Type B pancreatic cell (in vitro differentiated cells): ENCODE measurements around the gene BMP10. TPM values are rescaled to one million over a fixed set of nuclear protein-coding genes. Genes with fewer than 3 reads are reported as not detected.

ENCODE experiments used
- DNase-seq: peaks from one replicate; pipeline ENCODE4 v3.0.0; 2021; ENCODE audit warnings: mixed read lengths; ENCODE audit not compliant: unreplicated experiment; ENCODE audit errors: extremely low spot score
- H3K27ac Mint-ChIP-seq: 2 replicates; pipeline ENCODE4 v1.8.0; 2021; ENCODE audit warnings: mild to moderate bottlenecking, mixed read lengths
- H3K27me3 Mint-ChIP-seq: 2 replicates; pipeline ENCODE4 v1.8.0; 2021; ENCODE audit warnings: mixed read lengths
- H3K36me3 Mint-ChIP-seq: 2 replicates; pipeline ENCODE4 v1.8.0; 2021; ENCODE audit warnings: mixed read lengths
- H3K4me1 Mint-ChIP-seq: one replicate; pipeline ENCODE4 v1.8.0; 2021; ENCODE audit warnings: mixed read lengths; ENCODE audit not compliant: unreplicated experiment
- H3K4me3 Mint-ChIP-seq: 2 replicates; pipeline ENCODE4 v1.8.0; 2021; ENCODE audit warnings: mild to moderate bottlenecking, mixed read lengths
- H3K9me3 Mint-ChIP-seq: 2 replicates; pipeline ENCODE4 v1.8.0; 2021; ENCODE audit warnings: mixed read lengths
- total RNA-seq: library from RNA; stranded (reverse); gene quantifications from 2 replicates; pipeline ENCODE4 v1.2.1, GENCODE V29; 2021; ENCODE audit warnings: low replicate concordance
- TF ChIP-seq, protein P1 (sequence below): fragments of 200-600 bp; sonication (generic); conservative IDR thresholded peaks from 2 replicates; pipeline ENCODE4 v1.5.0; 2021; ENCODE audit warnings: antibody characterized with exemption, mild to moderate bottlenecking

The BMP10 gene
- total RNA-seq, 1 donor from 2014 or later: 0.36 TPM

DNA sequence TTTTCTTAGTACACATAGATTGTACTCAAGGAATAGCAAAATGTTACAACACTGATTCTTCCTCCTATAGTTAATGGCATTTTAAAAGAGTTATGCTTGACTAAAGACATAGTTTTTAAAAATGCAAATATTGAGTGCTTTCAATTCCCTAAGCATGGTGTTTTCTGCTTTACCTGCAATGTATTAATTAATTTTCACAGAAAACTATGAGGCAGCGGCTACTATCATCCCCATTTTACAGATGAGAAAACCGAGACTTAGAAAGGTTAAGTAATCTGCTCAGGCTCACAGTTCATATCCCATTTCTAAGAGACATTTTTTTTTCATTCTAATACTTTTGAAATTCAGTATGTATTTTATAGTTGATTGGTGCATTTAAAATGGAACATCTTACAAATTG, 38.0 kb downstream of the BMP10 start:
- Mint-ChIP-seq H3K4me1 (peaks cover 13% of the 10 kb centered on the region), H3K36me3 (no peaks in the 10 kb centered on the region), H3K27me3 (no peaks in the 10 kb centered on the region), H3K27ac (no peak overlapping the region), H3K9me3 (no peaks in the 10 kb centered on the region), H3K4me3 (no peak overlapping the region)
- TF ChIP-seq, protein P1, sequence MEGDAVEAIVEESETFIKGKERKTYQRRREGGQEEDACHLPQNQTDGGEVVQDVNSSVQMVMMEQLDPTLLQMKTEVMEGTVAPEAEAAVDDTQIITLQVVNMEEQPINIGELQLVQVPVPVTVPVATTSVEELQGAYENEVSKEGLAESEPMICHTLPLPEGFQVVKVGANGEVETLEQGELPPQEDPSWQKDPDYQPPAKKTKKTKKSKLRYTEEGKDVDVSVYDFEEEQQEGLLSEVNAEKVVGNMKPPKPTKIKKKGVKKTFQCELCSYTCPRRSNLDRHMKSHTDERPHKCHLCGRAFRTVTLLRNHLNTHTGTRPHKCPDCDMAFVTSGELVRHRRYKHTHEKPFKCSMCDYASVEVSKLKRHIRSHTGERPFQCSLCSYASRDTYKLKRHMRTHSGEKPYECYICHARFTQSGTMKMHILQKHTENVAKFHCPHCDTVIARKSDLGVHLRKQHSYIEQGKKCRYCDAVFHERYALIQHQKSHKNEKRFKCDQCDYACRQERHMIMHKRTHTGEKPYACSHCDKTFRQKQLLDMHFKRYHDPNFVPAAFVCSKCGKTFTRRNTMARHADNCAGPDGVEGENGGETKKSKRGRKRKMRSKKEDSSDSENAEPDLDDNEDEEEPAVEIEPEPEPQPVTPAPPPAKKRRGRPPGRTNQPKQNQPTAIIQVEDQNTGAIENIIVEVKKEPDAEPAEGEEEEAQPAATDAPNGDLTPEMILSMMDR: no peak
- no peak for DNase-seq

DNA sequence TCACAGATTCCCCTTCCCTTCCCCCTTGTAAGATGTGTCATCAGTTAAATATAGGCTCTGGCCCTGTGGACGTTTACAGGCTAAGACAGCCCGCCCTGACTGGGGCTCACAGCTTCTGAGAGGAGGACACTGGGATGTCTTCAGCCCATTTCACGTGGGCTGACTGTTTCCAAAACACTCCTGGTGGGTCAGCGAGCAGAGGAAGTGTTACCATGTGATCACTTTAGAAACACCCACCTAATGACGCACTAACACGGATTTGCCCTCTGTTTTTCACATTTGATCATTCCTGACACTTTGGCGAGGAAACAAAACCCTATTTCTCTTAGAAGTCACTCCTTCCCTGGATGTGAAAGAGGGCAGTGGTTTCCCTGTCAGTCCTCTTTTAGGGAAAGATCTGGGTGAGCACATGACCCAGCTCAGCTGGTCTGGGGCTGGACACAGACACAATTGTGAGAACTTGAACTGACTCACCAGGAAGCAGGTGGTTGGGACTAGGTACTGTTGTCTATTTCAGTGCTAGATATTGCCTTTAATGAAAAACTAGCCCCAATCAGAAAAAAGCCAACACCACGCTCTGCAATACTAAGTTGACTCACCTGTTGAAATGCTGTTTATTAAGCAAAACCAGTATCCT, 38.8 kb downstream of the BMP10 start:
- TF ChIP-seq, protein P1: no peak
- H3K36me3 Mint-ChIP-seq: no peaks in the 10 kb centered on the region
- no peak overlapping the region for H3K27ac Mint-ChIP-seq
- H3K4me3 Mint-ChIP-seq: no peak overlapping the region
- no peaks in the 10 kb centered on the region for H3K9me3 Mint-ChIP-seq
- no peaks in the 10 kb centered on the region for H3K27me3 Mint-ChIP-seq
- DNase-seq: no peak
- peaks cover 13% of the 10 kb centered on the region for H3K4me1 Mint-ChIP-seq

DNA sequence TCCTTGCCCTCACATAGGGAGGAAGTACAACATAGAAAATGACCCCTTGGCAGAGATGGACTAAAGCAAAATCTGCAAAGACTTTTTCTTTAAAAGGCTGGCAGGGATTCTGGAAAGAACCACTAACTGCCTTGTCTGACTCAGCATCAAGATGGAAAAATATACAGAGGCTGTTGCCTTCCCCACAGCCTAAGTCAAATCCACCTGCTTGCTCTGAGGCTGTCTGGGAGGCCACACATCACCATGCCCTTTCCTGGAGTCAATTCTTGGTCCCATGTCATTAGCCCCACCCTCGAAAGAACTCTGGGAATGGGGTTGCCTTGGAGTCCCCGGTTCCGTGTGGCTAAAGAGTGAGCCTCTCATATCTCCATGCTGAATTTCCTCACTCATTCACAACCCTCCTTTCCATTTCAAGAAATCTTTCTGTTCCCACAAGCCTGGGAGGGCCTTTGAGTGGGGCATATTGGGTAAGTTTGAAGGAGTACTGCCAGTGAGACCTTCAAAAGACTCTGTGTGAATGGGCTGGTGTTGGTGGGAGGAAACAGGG, 39.4 kb downstream of the BMP10 start:
- peaks cover 13% of the 10 kb centered on the region for H3K4me1 Mint-ChIP-seq
- no peaks in the 10 kb centered on the region for H3K9me3 Mint-ChIP-seq
- no peak overlapping the region for H3K27ac Mint-ChIP-seq
- DNase-seq: no peak
- H3K4me3 Mint-ChIP-seq: no peak overlapping the region
- H3K36me3 Mint-ChIP-seq: no peaks in the 10 kb centered on the region
- no peaks in the 10 kb centered on the region for H3K27me3 Mint-ChIP-seq
- TF ChIP-seq, protein P1: no peak

DNA sequence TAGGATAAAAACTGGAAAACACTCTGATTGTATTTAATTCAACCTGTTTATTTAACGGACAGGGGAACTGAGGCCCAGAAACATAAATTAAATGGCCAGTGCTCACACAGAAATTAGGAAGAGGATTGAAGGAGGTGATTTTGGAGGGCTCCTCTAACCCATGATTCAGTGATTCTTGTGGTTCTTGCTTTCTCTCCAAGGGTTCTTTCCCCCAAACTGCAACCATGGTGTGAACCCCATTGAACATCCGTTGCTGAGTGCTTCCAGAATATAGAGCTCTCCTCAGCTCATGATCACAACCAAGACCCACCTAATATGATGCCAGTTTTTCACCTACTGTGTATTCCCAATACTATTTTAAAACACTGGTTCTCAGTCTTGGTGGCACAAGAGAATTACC, 41.4 kb downstream of the BMP10 start:
- Mint-ChIP-seq H3K9me3 (no peaks in the 10 kb centered on the region), H3K27me3 (no peaks in the 10 kb centered on the region), H3K36me3 (no peaks in the 10 kb centered on the region), H3K4me3 (no peak overlapping the region), H3K27ac (no peak overlapping the region), H3K4me1 (peaks cover 13% of the 10 kb centered on the region)
- DNase-seq: no peak
- TF ChIP-seq, protein P1: no peak

DNA sequence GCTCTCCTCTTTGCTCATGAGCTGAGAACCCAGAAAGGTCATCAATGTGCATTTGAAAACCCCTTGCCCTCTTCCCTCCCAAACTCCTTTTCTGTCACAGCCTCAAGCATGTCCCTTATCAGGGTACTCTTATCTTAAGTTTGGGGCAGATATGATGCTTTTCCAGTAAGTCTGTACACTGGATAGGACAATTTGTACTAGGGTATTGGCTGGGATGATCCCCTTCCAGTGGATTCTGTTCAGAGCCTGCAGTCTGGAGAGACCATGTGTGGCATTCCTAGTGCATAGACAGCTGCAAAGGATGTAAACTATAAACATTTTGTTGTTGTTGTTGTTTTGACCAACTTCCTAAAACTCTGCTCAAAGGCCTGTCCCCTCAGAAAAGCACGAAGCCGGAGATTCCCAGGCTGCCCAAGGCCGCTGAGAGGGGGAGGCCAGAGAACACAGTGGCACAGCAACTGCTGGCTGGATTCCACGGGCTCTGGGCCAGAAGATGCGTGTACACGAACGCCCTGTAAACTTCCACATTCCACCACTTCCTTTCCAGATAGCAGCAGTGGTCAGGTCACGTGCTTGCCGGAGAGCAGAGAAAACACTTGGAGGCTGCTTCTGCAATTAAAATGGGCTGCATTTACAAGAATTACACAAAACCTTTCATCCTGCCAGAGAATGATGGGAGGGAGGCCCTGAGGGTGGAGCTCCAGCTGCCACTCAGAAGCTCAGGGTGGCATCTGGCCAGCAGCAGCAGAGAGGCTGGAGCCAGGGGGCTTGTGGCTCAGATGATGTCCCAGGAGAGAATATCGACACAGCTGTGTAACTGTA, 42.1 kb downstream of the BMP10 start:
- Mint-ChIP-seq H3K4me3 (peak overlapping the region; percentile 21), H3K4me1 (peaks cover 13% of the 10 kb centered on the region), H3K9me3 (no peaks in the 10 kb centered on the region), H3K27ac (peak overlapping the region; percentile 26), H3K27me3 (no peaks in the 10 kb centered on the region), H3K36me3 (no peaks in the 10 kb centered on the region)
- TF ChIP-seq, protein P1: no peak
- DNase-seq: no peak
